Measurements from ENCODE around the gene DBP. TPM values are rescaled to one million over a fixed set of nuclear protein-coding genes. Genes with fewer than 3 reads are reported as not detected.

DBP gene
- total RNA-seq, 4 donors from 2014 or later, result 8.7 to 13.8 (median 11.6) TPM

DNA sequence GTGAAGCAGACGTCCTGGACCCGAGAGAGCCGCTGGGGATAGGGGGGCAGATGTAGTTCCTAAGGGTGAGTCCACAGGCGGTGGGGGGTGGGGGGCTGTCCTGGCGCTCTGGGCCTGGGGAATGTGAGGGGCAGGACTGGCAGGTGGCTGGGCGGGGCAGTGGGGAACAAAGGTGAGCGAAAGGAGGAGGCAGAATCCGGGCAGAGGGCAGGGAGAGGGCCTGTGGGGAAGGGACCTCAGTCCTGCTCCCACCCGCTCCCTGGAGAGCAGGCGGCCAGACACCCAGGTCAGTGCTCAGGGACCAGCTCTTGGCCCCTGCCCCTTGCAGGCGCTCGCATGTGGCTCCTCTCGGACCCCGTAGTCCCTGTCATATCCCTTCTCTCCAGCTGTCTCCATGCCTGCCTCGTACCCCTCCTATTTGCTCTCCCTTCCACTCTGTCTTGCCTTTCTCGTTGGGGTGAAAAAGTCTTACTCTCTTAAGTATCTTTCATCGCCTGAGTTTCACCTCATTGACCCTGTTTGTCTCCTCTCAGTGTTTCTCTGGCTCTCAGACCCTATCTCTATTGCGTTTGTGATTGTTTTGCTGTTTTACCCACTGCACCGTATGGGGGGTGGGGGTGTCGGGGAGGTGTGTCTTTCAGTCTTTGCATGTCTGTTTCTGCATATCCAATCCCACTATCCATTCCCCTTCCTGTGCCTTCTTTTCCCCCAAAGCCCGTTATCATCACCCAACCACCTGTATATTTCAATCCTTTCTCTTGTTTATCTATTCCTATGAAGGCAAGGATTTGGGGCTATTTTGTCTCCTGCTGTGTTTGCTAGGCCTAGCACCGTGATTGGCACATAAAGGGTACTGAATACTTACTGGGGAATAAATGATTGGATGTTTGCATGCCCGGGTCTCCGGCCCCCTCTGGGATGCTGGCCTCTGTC is 12.1 kb downstream of the DBP start:
- in situ Hi-C loops (cut with MboI; ENCODE audit: low pct_ligation_motif_present in 1 of 4, low pct_unique_long_range_greater_than_20kb in 1 of 4, low sequenced_read_pairs in 3 of 4), result no loop called here

DNA sequence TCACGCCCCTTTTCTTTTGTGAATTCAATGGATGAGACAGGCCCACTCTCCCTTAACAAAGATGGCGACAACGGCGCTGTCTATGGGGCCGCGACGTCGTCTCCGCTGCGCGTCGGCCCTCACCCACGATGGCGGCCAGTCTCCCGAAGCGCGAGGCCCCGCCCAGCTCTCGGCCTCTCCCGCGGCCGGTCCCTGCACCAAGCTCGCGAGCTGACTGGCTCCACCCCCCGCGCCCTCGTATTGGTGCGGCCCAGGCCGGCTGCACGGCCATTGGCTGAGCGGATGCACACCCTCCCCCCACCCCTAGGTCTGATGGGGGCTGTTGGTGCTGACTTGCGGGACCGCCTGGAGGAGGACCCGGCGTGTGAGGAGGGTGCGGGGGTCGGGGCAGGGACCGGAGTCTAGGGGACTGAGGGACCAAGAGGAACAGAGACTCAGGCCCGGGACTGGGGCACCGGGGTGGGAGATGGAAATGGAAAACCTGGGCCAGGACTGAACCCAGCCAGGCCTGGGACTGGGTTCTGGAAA is 13.0 kb downstream of the DBP start:
- intact Hi-C loops (cut with DNase I; ENCODE audit: low total_unique reads) (no loop called here), in situ Hi-C loops (cut with MboI; ENCODE audit: low pct_ligation_motif_present in 1 of 4, low pct_unique_long_range_greater_than_20kb in 1 of 4, low sequenced_read_pairs in 3 of 4) (no loop called here)
- Histone ChIP-seq H3K4me3 (peak overlapping the region; percentile 10 to 67 (median 41)), H3K4me1 (peaks cover 12 to 64% (median 52%) of the 10 kb centered on the region in 4 donors), H3K27ac (peak overlapping the region; percentile 83 to 94 (median 92)), H3K36me3 (no peaks in the 10 kb centered on the region), H3K9me3 (no peaks in the 10 kb centered on the region), H3K27me3 (no peaks in the 10 kb centered on the region)
- TF ChIP-seq, protein P1, sequence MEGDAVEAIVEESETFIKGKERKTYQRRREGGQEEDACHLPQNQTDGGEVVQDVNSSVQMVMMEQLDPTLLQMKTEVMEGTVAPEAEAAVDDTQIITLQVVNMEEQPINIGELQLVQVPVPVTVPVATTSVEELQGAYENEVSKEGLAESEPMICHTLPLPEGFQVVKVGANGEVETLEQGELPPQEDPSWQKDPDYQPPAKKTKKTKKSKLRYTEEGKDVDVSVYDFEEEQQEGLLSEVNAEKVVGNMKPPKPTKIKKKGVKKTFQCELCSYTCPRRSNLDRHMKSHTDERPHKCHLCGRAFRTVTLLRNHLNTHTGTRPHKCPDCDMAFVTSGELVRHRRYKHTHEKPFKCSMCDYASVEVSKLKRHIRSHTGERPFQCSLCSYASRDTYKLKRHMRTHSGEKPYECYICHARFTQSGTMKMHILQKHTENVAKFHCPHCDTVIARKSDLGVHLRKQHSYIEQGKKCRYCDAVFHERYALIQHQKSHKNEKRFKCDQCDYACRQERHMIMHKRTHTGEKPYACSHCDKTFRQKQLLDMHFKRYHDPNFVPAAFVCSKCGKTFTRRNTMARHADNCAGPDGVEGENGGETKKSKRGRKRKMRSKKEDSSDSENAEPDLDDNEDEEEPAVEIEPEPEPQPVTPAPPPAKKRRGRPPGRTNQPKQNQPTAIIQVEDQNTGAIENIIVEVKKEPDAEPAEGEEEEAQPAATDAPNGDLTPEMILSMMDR (IDR thresholded peaks at IDR 0.05), result no peak
- TF ChIP-seq POLR2AphosphoS5 (IDR thresholded peaks at IDR 0.05) (peak in 2 of 3 donors; percentile 28 to 50), EP300 (IDR thresholded peaks at IDR 0.05; ENCODE audit: low read depth) (no peak), POLR2A (IDR thresholded peaks at IDR 0.05) (peak; percentile 7)
- DNase-seq, result peak; percentile 99
- WGBS, 2 donors (ENCODE audit: low coverage in 1 of 2), result 0 to 3% methylated on average over 9 to 31 of the region's 40 CpGs

More for the DNA sequence above, 12.1 kb downstream of the DBP start:
- 32 to 39% methylated on average over 11 to 23 of the region's 24 CpGs for WGBS, 2 donors (ENCODE audit: low coverage in 1 of 2)
- intact Hi-C loops (cut with DNase I; ENCODE audit: low total_unique reads), result no loop called here
- H3K36me3 ChIP-seq, result no peaks in the 10 kb centered on the region
- no peaks in the 10 kb centered on the region for H3K9me3 ChIP-seq
- peak overlapping the region; percentile 10 to 67 (median 41) for H3K4me3 ChIP-seq
- TF ChIP-seq POLR2A (IDR thresholded peaks at IDR 0.05) (peak; percentile 79), POLR2AphosphoS5 (IDR thresholded peaks at IDR 0.05) (peak; percentile 38 to 77 (median 74))
- TF ChIP-seq, protein P1 (IDR thresholded peaks at IDR 0.05), result no peak
- peaks cover 16 to 63% (median 51%) of the 10 kb centered on the region in 4 donors for H3K4me1 ChIP-seq
- no peaks in the 10 kb centered on the region for H3K27me3 ChIP-seq
- H3K27ac ChIP-seq, result peak overlapping the region; percentile 83 to 94 (median 92)
- peak; percentile 79 for DNase-seq

DNA sequence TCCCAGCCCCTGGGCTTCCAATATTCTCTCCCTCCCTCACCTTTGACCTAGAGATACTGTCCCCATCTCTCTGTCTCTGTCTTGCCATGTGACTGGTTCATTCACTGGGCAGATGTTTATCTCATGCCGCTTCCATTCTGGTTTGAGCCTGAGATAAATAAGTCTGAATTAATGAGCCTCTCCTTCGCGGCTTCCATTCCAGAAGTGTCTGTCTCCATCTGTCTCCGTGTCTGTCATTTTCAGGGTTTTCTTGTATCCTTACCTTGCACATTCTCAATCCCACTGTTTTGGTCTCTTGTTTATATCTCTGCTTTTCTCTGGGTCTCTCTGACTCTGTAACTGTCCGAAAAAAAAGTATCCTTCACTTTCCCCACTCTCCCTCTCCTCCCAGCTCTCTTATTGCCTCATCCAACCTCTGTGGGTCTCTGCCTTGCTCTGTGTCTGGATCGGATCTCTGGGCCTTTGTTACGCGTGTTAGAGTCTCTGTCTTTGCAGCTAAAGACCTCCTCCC is 13.6 kb downstream of the DBP start:
- TF ChIP-seq, protein P1 (IDR thresholded peaks at IDR 0.05), result no peak
- TF ChIP-seq POLR2A (IDR thresholded peaks at IDR 0.05), result no peak
- TF ChIP-seq EP300 (IDR thresholded peaks at IDR 0.05; ENCODE audit: low read depth), result no peak
- TF ChIP-seq POLR2AphosphoS5 (IDR thresholded peaks at IDR 0.05), result no peak
- no peaks in the 10 kb centered on the region for H3K27me3 ChIP-seq
- DNase-seq, result no peak
- intact Hi-C loops (cut with DNase I; ENCODE audit: low total_unique reads) (no loop called here), in situ Hi-C loops (cut with MboI; ENCODE audit: low pct_ligation_motif_present in 1 of 4, low pct_unique_long_range_greater_than_20kb in 1 of 4, low sequenced_read_pairs in 3 of 4) (no loop called here)
- WGBS, 2 donors (ENCODE audit: low coverage in 1 of 2), result 43 to 44% methylated on average over 8 of the region's 8 CpGs
- peak overlapping the region in 2 of 4 donors; percentile 4 to 34 for H3K4me3 ChIP-seq
- H3K4me1 ChIP-seq, result peaks cover 12 to 64% (median 52%) of the 10 kb centered on the region in 4 donors
- H3K9me3 ChIP-seq, result no peaks in the 10 kb centered on the region
- no peaks in the 10 kb centered on the region for H3K36me3 ChIP-seq
- peak overlapping the region; percentile 83 to 94 (median 92) for H3K27ac ChIP-seq
